Stimulated activated CD8-positive, alpha-beta memory T cell treated with anti-CD3 and anti-CD28 coated beads, Interleukin-12 subunit alpha, Interleukin-12 subunit beta, amount 100 ng/mL, for 4 hours (primary cell): ENCODE results near the gene OR2AT4.
"Not testable (repeated sequence)": the region's sequence is repeated elsewhere in the genome, so short reads cannot be mapped to it uniquely, and the experiment has no call there.

Experiments used
- DNase-seq: peaks from one replicate; pipeline ENCODE4 v3.0.0-alpha.2; 2020; ENCODE audit warnings: low read depth

OR2AT4 gene

DNA sequence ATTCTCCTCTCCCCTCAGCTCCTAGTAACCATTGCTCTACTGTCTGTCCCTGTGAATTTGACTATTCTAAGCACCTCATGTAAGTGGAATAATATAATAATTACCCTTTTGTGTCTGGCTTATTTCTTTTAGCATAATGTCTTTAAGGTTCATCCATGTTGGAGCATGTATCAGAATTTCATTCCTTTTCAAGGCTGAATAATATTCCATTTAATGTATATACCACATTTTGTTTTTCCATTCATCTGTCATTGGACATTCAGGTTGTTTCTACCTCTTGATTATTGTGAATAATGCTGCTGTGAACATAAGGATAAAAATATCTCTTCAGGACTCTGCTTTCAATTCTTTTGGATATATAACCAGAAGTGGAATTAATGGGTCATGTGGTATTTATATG, 28.1 kb downstream of the OR2AT4 start:
- no peak for DNase-seq

GRCh38 chr11:75066061-75066460, 30.6 kb downstream of the OR2AT4 start:
- no peak for DNase-seq

GRCh38 chr11:75063741-75064314, 32.8 kb downstream of the OR2AT4 start:
- no peak for DNase-seq

DNA sequence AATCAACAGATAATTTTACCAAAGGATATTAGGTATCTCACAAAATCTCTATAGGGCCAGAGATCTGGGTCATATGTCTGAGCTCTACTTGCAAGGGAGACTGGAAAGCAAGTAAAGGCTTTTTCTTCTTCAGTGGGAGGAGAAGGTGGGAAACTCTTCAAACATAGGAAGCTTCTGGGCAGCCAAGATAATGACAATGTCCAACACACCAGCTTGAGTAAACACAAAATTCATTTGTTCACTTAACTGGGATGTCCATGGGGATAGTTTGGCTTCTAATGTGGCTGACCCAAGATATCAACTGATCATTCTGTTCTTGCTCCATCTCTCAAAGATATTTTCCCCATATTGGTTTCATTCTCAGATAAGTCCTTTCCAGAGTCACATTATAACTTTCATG, 37.4 kb downstream of the OR2AT4 start:
- DNase-seq: no peak

GRCh38 chr11:75056814-75057213, 39.9 kb downstream of the OR2AT4 start:
- no peak for DNase-seq

- DNase-seq: no peak
These were observed 41.2 kb downstream of the OR2AT4 start for GRCh38 chr11:75055511-75055910.

DNA sequence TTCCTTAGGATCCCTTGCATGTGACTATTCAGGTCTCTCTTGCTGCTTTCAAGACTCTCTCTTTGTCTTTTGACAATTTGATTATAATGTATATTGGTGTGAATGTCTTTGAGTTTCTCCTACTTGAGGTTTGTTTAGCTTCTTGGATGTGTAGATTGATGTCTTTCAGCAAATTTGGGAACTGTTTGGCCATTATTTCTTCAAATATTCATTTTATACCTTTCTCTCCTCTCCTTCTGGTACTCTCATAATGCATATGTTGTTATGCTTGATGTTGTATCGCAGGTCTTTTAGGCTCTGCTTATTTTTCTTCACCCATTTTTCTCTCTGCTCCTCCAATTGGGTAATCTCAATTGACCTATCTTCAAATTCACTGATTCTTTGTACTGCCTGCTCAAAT, 44.2 kb downstream of the OR2AT4 start:
- DNase-seq: no peak

DNA sequence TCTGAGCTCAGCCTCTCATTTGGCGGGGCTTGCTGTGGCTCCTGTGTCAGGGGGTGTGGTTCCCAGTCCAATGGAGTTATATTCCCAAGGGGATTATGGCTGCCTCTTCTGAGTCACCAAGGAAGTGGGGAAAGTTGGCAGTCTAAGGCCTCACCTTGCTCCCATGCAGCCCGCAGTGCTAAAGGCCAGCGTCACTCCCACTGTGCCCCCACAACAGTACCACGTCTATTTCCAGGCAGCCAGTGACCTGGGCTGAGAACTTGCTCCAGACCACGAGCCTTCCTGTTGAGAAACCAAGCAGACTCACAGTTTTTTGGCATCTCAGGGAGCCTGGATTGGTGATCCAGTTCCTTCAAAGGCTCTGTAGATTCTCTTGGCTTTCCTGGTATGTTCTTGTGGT, 45.6 kb downstream of the OR2AT4 start:
- no peak for DNase-seq

DNA sequence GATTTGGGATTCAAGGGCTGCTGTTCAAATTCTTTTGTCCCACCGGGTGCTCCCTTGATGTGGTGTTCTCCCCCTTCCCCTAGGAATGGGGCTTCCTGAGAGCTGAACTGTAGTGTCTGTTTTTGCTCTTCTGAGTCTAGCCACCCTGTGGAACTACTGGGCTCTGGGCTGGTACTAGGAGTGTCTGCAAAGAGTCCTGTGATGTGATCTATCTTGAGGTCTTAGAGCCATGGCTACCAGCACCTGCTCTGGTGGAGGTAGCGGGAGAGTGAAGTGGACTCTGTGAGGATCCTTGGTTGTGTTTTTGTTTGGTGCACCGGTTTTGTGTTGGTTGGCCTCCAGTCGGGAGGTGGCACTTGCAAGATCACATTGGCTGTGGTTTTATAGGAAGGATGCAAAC, 46.2 kb downstream of the OR2AT4 start:
- DNase-seq: no peak

GRCh38 chr11:75049501-75050266, 47.0 kb downstream of the OR2AT4 start:
- DNase-seq: not testable (repeated sequence)

DNA sequence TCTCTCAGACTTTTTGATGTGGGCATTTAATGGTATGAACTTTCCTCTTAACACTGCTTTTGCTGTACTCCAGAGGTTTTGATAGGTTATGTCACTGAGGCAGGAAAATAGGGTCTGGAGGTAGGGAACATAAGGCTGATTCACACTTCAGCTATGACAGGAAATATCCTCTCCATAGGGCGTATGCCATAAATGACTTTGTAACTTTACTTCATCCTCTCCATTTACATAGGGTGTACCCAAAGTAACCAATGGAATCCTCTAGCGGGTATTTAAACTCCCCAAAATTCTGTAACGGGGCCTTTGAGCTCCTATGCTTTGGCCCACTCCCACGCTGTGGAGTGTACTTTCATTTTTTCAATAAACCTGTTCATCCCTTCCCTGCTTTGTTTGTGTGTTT, 49.5 kb downstream of the OR2AT4 start:
- DNase-seq: no peak

DNA sequence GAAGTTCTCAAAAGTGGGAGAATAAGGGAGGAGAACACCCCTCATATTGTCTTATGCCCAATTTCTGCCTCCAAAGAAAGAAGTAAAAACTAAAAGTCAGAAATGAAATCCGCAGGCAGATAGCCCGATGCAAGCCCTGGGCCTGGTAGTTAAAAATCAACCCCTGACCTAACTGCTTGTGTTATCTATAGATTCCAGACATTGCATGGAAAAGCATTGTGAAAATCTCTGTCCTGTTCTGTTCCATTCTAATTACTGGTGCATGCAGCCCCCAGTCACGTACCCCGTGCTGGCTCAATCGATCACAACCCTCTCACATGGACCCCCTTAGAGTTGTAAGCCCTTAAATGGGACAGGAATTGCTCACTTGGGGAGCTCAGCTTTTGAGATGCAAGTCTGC, 50.0 kb downstream of the OR2AT4 start:
- DNase-seq: not testable (repeated sequence)

DNA sequence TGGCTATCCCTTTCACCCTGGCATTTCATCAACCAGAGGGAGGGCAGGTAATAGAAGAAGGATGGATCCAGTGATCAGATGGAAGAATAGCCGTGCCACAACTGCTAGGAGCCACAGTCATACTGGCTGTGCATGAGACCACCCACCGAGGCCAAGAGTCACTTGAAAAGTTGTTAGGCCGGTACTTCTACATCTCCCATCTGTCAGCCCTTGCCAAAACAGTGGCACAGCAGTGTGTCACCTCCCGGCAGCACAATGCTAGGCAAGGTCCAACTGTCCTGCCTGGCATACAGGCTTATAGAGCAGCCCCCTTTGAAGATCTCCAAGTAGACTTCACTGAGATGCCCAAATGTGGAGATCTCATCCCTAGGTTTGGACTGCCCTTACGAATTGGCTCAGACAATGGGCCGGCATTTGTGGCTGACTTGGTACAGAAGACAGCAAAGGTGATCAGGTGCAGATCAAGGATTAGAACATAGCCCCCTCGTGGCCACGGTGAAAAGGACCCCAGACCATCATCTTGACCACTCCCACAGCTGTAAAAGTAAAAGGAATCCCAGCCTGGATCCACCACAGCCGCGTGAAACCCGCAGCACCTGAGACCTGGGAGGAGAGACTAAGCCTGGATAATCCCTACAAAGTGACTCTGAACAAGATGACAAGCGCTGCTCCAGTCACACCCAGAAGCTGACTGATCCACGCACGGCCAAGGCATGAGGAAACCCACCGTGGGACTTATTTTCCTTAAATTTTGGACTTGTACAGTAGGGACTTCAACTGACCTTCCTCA, 52.1 kb downstream of the OR2AT4 start:
- DNase-seq: not testable (repeated sequence)

DNA sequence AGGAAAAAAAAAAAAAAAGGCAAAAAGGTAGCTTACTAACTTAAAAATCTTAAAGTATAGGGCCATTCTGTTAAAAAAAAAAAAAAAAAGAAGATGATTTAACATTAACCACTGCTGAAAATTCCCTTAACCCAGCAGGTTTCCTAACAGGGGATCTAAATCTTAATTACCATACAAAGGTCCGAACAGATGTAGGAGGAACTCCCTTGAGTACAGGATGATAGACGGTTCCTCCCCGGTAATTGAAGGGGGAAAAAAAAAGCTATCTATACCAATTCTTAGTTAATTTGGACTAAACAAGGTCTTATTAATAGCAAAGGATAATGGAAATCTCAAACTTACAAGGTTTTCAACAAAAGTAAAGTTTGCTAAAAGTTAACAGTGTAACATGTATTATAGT, 54.9 kb downstream of the OR2AT4 start:
- not testable (repeated sequence) for DNase-seq

- DNase-seq: no peak
These were observed 55.4 kb downstream of the OR2AT4 start for GRCh38 chr11:75041263-75041662.

DNA sequence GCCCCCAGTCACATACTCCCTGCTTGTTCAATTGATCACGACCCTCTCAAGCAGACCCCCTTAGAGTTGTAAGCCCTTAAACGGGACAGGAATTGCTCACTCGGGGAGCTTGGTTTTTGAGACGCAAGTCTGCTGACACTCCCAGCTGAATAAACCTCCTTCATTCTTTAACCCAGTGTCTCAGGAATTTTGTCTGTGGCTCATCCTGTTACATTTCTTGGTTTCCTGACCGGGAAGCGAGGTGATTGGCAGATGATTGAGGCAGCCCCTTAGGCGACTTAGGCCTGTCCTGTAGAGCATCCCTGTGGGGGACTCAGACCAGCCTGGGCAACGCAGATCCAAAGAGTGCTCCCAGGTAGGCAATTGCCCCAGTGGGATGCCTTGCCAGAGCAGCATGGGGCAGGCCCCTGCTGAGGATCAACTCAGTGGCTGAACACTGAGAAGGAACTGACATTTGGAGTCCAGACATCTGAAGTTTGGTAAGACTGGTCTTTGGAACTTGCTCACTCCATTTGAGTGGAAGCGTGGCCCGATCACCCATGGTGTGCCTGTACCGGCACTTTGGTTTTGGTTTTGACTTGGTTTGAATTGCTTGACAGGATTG, 56.4 kb downstream of the OR2AT4 start:
- no peak for DNase-seq

DNA sequence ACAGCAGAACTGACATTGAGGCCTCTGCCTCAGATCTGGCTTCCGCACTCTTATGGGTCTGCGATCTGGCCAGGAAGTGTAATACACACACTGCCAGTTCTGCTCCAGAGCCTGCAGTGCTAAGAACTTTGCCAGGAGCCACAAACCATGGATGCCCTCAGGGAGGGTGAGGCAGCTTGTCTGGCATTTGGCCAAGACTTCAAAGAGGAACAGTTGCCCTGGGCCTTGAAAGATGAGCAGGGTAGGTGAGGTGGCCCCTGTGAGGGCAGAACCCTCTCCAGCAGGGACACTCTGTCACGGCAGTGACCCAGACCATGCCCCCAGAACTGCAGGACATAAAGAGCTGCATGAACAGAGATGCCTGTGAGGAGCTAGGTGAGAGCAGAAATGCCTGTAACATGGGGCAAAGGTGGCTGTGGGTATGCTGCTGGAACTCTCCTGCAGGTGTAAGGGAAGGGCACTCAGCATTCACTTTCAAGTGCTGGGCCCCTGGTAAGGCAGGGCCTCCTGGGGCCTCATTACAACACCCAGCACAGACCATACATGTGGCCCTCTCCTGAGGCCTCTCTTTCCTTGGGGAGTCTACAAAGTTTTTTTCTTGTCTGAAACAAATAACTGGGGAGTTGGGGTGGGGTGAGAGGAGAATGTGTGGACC, 60.6 kb downstream of the OR2AT4 start:
- DNase-seq: no peak

DNA sequence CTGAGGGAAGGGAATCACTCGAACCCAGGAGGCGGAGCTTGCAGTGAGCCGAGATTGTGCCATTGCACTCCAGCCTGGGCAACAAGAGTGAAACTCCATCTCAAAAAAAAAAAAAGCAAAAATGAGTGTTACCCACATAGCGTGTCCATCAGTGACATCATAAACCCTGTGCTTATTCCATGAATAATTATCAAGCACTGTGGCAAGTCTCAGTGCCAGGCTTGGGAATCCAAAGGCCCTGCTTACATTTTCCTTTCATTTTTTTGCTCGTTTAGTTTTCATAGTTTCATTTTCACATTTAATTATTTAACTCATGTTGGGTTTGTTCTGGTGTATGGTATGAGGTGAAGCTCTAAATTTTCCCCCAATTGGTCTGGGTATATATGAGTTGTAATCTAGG, 61.4 kb downstream of the OR2AT4 start:
- no peak for DNase-seq

GRCh38 chr11:75033916-75034315, 62.8 kb downstream of the OR2AT4 start:
- DNase-seq: no peak

- DNase-seq: no peak
These were observed 64.1 kb downstream of the OR2AT4 start for GRCh38 chr11:75032550-75032935.

- DNase-seq: peak; percentile 23
These were observed 64.7 kb downstream of the OR2AT4 start for GRCh38 chr11:75031771-75032549.
